Astrocyte of the spinal cord (primary cell): Measurements from ENCODE around the gene ZNF205.

ENCODE experiments used
- DNase-seq: peaks from one replicate; pipeline ENCODE4 v3.0.0; 2011; ENCODE audit warnings: low read depth, low spot score
- H3K4me3 ChIP-seq: 2 replicates; pipeline ENCODE4 v1.5.1; 2011; ENCODE audit warnings: low read depth, mild to moderate bottlenecking, low read length, moderate library complexity
- CTCF ChIP-seq: IDR thresholded peaks from 2 replicates; pipeline ENCODE4 v1.5.1; 2012; ENCODE audit warnings: low read depth, mild to moderate bottlenecking, low read length, inconsistent platforms
- in situ Hi-C: cut with HindIII; loops from 2 replicates; pipeline ENCODE4 v1.10.0; 2017; ENCODE audit warnings: low sequenced_read_pairs

Gene ZNF205

GRCh38 chr16:3142327-3142726 lies 29.9 kb downstream of the ZNF205 start:
- DNase-seq, result no peak
- no peak for TF ChIP-seq CTCF
- in situ Hi-C loops, result no loop called here
- H3K4me3 ChIP-seq, result no peak overlapping the region

GRCh38 chr16:3142770-3143169 lies 30.4 kb downstream of the ZNF205 start:
- no peak for TF ChIP-seq CTCF
- H3K4me3 ChIP-seq, result no peak overlapping the region
- DNase-seq, result no peak
- in situ Hi-C loops, result no loop called here

- in situ Hi-C loops, result no loop called here
- no peak for TF ChIP-seq CTCF
- no peak overlapping the region for H3K4me3 ChIP-seq
- no peak for DNase-seq
Measured at GRCh38 chr16:3143189-3143588, 30.8 kb downstream of the ZNF205 start.

- no peak overlapping the region for H3K4me3 ChIP-seq
- no peak for DNase-seq
- in situ Hi-C loops, result no loop called here
- TF ChIP-seq CTCF, result no peak
Measured at GRCh38 chr16:3143598-3144320, 31.4 kb downstream of the ZNF205 start.

- no peak for TF ChIP-seq CTCF
- in situ Hi-C loops, result no loop called here
- H3K4me3 ChIP-seq, result no peak overlapping the region
- no peak for DNase-seq
Measured at GRCh38 chr16:3144321-3144983, 32.1 kb downstream of the ZNF205 start.

GRCh38 chr16:3145151-3145550 lies 32.8 kb downstream of the ZNF205 start:
- no peak for DNase-seq
- H3K4me3 ChIP-seq, result no peak overlapping the region
- in situ Hi-C loops, result no loop called here
- no peak for TF ChIP-seq CTCF
